ENCODE data around the gene FAM217B.

FAM217B gene

GRCh38 chr20:59945175-59945574 lies 5.0 kb downstream of the FAM217B start:
- Histone ChIP-seq H3F3A (ENCODE audit: insufficient read depth, low read length) (peaks cover 22% of the 10 kb centered on the region), H3K79me2 (ENCODE audit: low read length) (peaks cover 15% of the 10 kb centered on the region; the same call in 1 of the 2 replicates), H3K27me3 (replicated peaks; ENCODE audit: insufficient read depth, low read length) (no peaks in the 10 kb centered on the region), H3K36me3 (replicated peaks; ENCODE audit: insufficient read depth, low read length) (peaks cover 5% of the 10 kb centered on the region), H3K4me3 (ENCODE audit: low read length) (no peak overlapping the region), H2AFZ (ENCODE audit: low read length) (no peak overlapping the region), H3K9ac (ENCODE audit: low read length) (no peak overlapping the region), H3K4me2 (ENCODE audit: low read depth, low read length) (no peak overlapping the region), H3K9me2 (replicated peaks; ENCODE audit: insufficient read depth, low read length) (no peaks in the 10 kb centered on the region), H3K27ac (ENCODE audit: low read length) (no peak overlapping the region), H3K9me3 (replicated peaks; ENCODE audit: insufficient read depth, low read length) (no peaks in the 10 kb centered on the region), H4K20me1 (ENCODE audit: insufficient read depth, low read length) (no peaks in the 10 kb centered on the region), H3K4me1 (ENCODE audit: low read length) (peaks cover 21% of the 10 kb centered on the region)
- no peak for DNase-seq
- TF ChIP-seq EZH2 (optimal IDR thresholded peaks at IDR 0.05; ENCODE audit: low read depth, low read length) = no peak
- TF ChIP-seq, protein P1, sequence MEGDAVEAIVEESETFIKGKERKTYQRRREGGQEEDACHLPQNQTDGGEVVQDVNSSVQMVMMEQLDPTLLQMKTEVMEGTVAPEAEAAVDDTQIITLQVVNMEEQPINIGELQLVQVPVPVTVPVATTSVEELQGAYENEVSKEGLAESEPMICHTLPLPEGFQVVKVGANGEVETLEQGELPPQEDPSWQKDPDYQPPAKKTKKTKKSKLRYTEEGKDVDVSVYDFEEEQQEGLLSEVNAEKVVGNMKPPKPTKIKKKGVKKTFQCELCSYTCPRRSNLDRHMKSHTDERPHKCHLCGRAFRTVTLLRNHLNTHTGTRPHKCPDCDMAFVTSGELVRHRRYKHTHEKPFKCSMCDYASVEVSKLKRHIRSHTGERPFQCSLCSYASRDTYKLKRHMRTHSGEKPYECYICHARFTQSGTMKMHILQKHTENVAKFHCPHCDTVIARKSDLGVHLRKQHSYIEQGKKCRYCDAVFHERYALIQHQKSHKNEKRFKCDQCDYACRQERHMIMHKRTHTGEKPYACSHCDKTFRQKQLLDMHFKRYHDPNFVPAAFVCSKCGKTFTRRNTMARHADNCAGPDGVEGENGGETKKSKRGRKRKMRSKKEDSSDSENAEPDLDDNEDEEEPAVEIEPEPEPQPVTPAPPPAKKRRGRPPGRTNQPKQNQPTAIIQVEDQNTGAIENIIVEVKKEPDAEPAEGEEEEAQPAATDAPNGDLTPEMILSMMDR (IDR thresholded peaks at IDR 0.05; ENCODE audit: low read length) = no peak
- TF ChIP-seq EZH2phosphoT487 (IDR thresholded peaks at IDR 0.05; ENCODE audit: low read length) = no peak

DNA sequence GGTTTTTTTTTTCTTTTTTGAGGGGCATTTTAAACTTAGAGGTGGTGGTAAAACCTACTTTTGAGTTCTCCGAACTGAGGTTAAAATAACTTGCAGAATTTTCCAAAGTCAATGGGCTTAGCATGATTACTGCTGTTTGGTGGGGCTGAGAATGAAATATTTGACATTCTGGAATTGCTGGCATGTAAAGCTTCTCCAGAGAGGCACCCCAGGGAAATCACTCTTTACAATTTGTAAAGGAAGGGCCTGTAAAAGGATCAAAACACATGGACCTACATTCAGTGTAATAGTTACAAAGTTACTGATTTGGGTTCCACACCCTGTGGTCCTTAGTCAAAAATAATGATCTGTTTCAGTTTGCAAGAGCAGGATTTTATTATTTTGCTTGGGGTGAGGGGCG lies 5.5 kb downstream of the FAM217B start:
- no peak for DNase-seq
- peaks cover 5% of the 10 kb centered on the region for H3K36me3 ChIP-seq (replicated peaks; ENCODE audit: insufficient read depth, low read length)
- TF ChIP-seq EZH2phosphoT487 (IDR thresholded peaks at IDR 0.05; ENCODE audit: low read length) (no peak), EZH2 (optimal IDR thresholded peaks at IDR 0.05; ENCODE audit: low read depth, low read length) (no peak)
- TF ChIP-seq, protein P1 (IDR thresholded peaks at IDR 0.05; ENCODE audit: low read length) = no peak
- no peaks in the 10 kb centered on the region for H4K20me1 ChIP-seq (ENCODE audit: insufficient read depth, low read length)
- H2AFZ ChIP-seq (ENCODE audit: low read length) = no peak overlapping the region
- H3K9ac ChIP-seq (ENCODE audit: low read length) = no peak overlapping the region
- H3K27ac ChIP-seq (ENCODE audit: low read length) = no peak overlapping the region
- peaks cover 21% of the 10 kb centered on the region for H3K4me1 ChIP-seq (ENCODE audit: low read length)
- H3F3A ChIP-seq (ENCODE audit: insufficient read depth, low read length) = peaks cover 18% of the 10 kb centered on the region
- no peak overlapping the region for H3K4me3 ChIP-seq (ENCODE audit: low read length)
- no peaks in the 10 kb centered on the region for H3K9me3 ChIP-seq (replicated peaks; ENCODE audit: insufficient read depth, low read length)
- no peaks in the 10 kb centered on the region for H3K9me2 ChIP-seq (replicated peaks; ENCODE audit: insufficient read depth, low read length)
- H3K79me2 ChIP-seq (ENCODE audit: low read length) = peaks cover 14% of the 10 kb centered on the region; the same call in 1 of the 2 replicates
- H3K27me3 ChIP-seq (replicated peaks; ENCODE audit: insufficient read depth, low read length) = no peaks in the 10 kb centered on the region
- H3K4me2 ChIP-seq (ENCODE audit: low read depth, low read length) = no peak overlapping the region

GRCh38 chr20:59947376-59947775 lies 7.2 kb downstream of the FAM217B start:
- H3K9ac ChIP-seq (ENCODE audit: low read length) = no peak overlapping the region
- H3K4me1 ChIP-seq (ENCODE audit: low read length) = peaks cover 13% of the 10 kb centered on the region
- no peaks in the 10 kb centered on the region for H4K20me1 ChIP-seq (ENCODE audit: insufficient read depth, low read length)
- peaks cover 13% of the 10 kb centered on the region for H3F3A ChIP-seq (ENCODE audit: insufficient read depth, low read length)
- no peak for TF ChIP-seq EZH2phosphoT487 (IDR thresholded peaks at IDR 0.05; ENCODE audit: low read length)
- TF ChIP-seq EZH2 (optimal IDR thresholded peaks at IDR 0.05; ENCODE audit: low read depth, low read length) = no peak
- TF ChIP-seq, protein P1 (IDR thresholded peaks at IDR 0.05; ENCODE audit: low read length) = no peak
- H3K4me3 ChIP-seq (ENCODE audit: low read length) = no peak overlapping the region
- no peak overlapping the region for H3K4me2 ChIP-seq (ENCODE audit: low read depth, low read length)
- H3K79me2 ChIP-seq (ENCODE audit: low read length) = no peaks in the 10 kb centered on the region
- no peaks in the 10 kb centered on the region for H3K27me3 ChIP-seq (replicated peaks; ENCODE audit: insufficient read depth, low read length)
- DNase-seq = no peak
- peaks cover 5% of the 10 kb centered on the region for H3K36me3 ChIP-seq (replicated peaks; ENCODE audit: insufficient read depth, low read length)
- no peaks in the 10 kb centered on the region for H3K9me2 ChIP-seq (replicated peaks; ENCODE audit: insufficient read depth, low read length)
- H3K9me3 ChIP-seq (replicated peaks; ENCODE audit: insufficient read depth, low read length) = no peaks in the 10 kb centered on the region
- H3K27ac ChIP-seq (ENCODE audit: low read length) = no peak overlapping the region
- H2AFZ ChIP-seq (ENCODE audit: low read length) = no peak overlapping the region

Data from MM.1S (cell line).